Measurements from ENCODE around the gene MARVELD3.
"Not testable (repeated sequence)": the region's sequence is repeated elsewhere in the genome, so short reads cannot be mapped to it uniquely, and the experiment has no call there.

The MARVELD3 gene

DNA sequence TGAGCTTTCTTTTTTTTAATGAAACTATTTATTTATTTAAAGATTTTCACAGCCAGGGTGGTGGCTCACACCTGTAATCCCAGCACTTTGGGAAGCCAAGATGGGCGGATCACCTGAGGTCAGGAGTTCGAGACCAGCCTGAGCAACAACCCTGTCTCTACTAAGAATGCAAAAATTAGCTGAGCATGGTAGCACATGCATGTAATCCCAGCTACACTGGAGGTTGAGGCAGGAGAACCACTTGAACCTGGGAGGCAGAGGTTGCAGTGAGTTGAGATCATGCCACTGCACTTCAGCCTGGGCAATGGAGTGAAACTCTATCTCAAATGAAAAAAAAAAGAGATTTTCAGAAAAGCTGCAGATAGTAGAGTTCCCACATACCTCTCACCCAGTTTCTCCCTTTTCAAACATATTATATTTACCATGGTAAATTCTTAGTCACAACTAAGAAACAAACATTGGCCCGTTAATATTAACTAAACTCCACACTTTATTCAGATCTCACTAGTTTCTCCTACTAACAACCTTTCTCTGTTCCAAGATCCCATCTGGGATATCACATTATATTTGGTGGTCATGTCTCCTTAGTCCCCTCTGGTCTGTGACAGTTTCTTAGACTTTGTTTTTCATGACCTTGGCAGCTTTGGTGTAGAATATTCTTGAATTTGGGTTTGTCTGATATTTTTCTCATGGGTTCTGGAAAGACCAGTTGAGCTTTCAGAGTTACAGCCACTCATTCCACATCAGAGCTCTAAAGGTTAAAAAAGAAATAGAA is 41.3 kb upstream of the MARVELD3 start:
- TF ChIP-seq CTCF (IDR thresholded peaks at IDR 0.05; ENCODE audit: low read depth, low read length, poor library complexity, severe bottlenecking) (no peak), EZH2phosphoT487 (IDR thresholded peaks at IDR 0.05; ENCODE audit: borderline replicate concordance, low read length) (no peak)

DNA sequence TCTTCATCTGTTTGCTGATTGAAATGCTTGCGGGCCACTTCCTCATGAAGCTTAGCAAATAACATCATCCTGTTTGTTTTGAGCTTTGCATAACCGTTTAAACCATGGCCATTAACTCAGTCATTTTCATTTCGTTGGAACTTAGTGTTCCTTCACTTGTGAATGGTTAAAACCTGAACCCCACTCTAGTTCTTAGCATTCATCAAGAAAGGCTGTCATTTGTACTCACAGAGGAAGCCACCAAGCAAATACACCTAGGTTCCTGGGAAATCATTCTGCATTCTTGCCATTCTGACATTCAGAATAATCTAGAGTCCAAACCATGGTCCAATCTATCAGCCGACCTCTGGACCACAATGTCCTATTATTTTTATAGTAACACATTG is 40.7 kb upstream of the MARVELD3 start:
- Histone ChIP-seq H3K27ac (ENCODE audit: low read depth, low read length) (no peak overlapping the region), H3K9me3 (ENCODE audit: control insufficient read depth, insufficient read depth, low read length) (no peaks in the 10 kb centered on the region), H3K36me3 (ENCODE audit: control insufficient read depth, low read length) (no peaks in the 10 kb centered on the region), H3K4me3 (ENCODE audit: low read length) (no peak overlapping the region), H3K4me2 (ENCODE audit: low read length) (no peak overlapping the region), H3F3A (ENCODE audit: control insufficient read depth, insufficient read depth) (no peaks in the 10 kb centered on the region), H4K20me1 (ENCODE audit: control insufficient read depth, insufficient read depth, low read depth, low read length) (no peaks in the 10 kb centered on the region), H3K79me2 (ENCODE audit: control insufficient read depth, low read length) (no peaks in the 10 kb centered on the region), H3K27me3 (ENCODE audit: control insufficient read depth, low read length) (peaks cover under 1% of the 10 kb centered on the region; the same call in 1 of the 2 replicates), H3K9me2 (replicated peaks; ENCODE audit: control insufficient read depth, low read length) (no peaks in the 10 kb centered on the region), H3K4me1 (ENCODE audit: control insufficient read depth, low read length) (peaks cover 6% of the 10 kb centered on the region; the same call in 1 of the 2 replicates)
- no peak for TF ChIP-seq CTCF (IDR thresholded peaks at IDR 0.05; ENCODE audit: low read depth, low read length, poor library complexity, severe bottlenecking)
- no peak for TF ChIP-seq EZH2phosphoT487 (IDR thresholded peaks at IDR 0.05; ENCODE audit: borderline replicate concordance, low read length)

More for the DNA sequence above, 41.3 kb upstream of the MARVELD3 start:
- Histone ChIP-seq H3K4me3 (ENCODE audit: low read length) (no peak overlapping the region), H3F3A (ENCODE audit: control insufficient read depth, insufficient read depth) (no peaks in the 10 kb centered on the region), H3K4me1 (ENCODE audit: control insufficient read depth, low read length) (peaks cover 6% of the 10 kb centered on the region; the same call in 1 of the 2 replicates), H3K9me3 (ENCODE audit: control insufficient read depth, insufficient read depth, low read length) (no peaks in the 10 kb centered on the region), H4K20me1 (ENCODE audit: control insufficient read depth, insufficient read depth, low read depth, low read length) (no peaks in the 10 kb centered on the region), H3K9me2 (replicated peaks; ENCODE audit: control insufficient read depth, low read length) (no peaks in the 10 kb centered on the region), H3K4me2 (ENCODE audit: low read length) (no peak overlapping the region), H3K79me2 (ENCODE audit: control insufficient read depth, low read length) (no peaks in the 10 kb centered on the region), H3K36me3 (ENCODE audit: control insufficient read depth, low read length) (no peaks in the 10 kb centered on the region), H3K27me3 (ENCODE audit: control insufficient read depth, low read length) (peaks cover 4% of the 10 kb centered on the region; the same call in 1 of the 2 replicates), H3K27ac (ENCODE audit: low read depth, low read length) (no peak overlapping the region)

DNA sequence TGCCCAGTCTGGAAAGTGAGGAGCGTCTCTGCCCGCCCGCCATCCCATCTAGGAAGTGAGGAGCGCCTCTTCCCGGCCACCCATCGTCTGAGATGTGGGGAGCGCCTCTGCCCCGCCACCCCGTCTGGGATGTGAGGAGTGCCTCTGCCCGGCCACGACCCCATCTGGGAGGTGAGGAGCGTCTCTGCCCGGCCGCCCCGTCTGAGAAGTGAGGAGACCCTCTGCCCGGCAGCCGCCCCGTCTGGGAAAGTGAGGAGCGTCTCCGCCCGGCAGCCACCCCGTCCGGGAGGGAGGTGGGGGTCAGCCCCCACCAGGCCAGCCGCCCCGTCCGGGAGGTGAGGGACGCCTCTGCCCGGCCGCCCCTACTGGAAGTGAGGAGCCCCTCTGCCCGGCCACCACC is 36.6 kb upstream of the MARVELD3 start:
- H3K4me1 ChIP-seq (ENCODE audit: control insufficient read depth, low read length); H3K9me3 ChIP-seq (ENCODE audit: control insufficient read depth, insufficient read depth, low read length); H3K79me2 ChIP-seq (ENCODE audit: control insufficient read depth, low read length); H3K27ac ChIP-seq (ENCODE audit: low read depth, low read length); H3K9me2 ChIP-seq (replicated peaks; ENCODE audit: control insufficient read depth, low read length); H3K4me3 ChIP-seq (ENCODE audit: low read length); H3K27me3 ChIP-seq (ENCODE audit: control insufficient read depth, low read length); H3K4me2 ChIP-seq (ENCODE audit: low read length); H4K20me1 ChIP-seq (ENCODE audit: control insufficient read depth, insufficient read depth, low read depth, low read length); H3K36me3 ChIP-seq (ENCODE audit: control insufficient read depth, low read length); H3F3A ChIP-seq (ENCODE audit: control insufficient read depth, insufficient read depth): not testable (repeated sequence)

- H3K4me1 ChIP-seq (ENCODE audit: control insufficient read depth, low read length); H3K36me3 ChIP-seq (ENCODE audit: control insufficient read depth, low read length); H3K9me3 ChIP-seq (ENCODE audit: control insufficient read depth, insufficient read depth, low read length); H4K20me1 ChIP-seq (ENCODE audit: control insufficient read depth, insufficient read depth, low read depth, low read length); H3F3A ChIP-seq (ENCODE audit: control insufficient read depth, insufficient read depth); H3K27me3 ChIP-seq (ENCODE audit: control insufficient read depth, low read length); H3K9me2 ChIP-seq (replicated peaks; ENCODE audit: control insufficient read depth, low read length); H3K4me2 ChIP-seq (ENCODE audit: low read length); H3K79me2 ChIP-seq (ENCODE audit: control insufficient read depth, low read length); H3K27ac ChIP-seq (ENCODE audit: low read depth, low read length); H3K4me3 ChIP-seq (ENCODE audit: low read length): not testable (repeated sequence)
Observed at GRCh38 chr16:71590071-71590470, 35.9 kb upstream of the MARVELD3 start.

All from DOHH2 (cell line).